Testis (tissue), 2 donors: ENCODE data around the gene MYOZ1.

ENCODE experiments used
- POLR2A ChIP-seq: fragments of 450-650 bp; IDR thresholded peaks from one replicate; pipeline ENCODE4 v1.6.1; 2017; ENCODE audit warnings: antibody characterized with exemption, mild to moderate bottlenecking, moderate library complexity
- TF ChIP-seq, protein P1 (sequence below), 3 experiments: fragments of 450-650 bp in 2 of 3; fragments of 200-600 bp in 1 of 3; sonication (generic) in 1 of 3; IDR thresholded peaks; one replicate each; pipeline ENCODE4 v1.5.1; 2016 to 2019; ENCODE audit warnings: antibody characterized with exemption in 3 of 3, mild to moderate bottlenecking in 2 of 3, moderate library complexity in 1 of 3

DNA sequence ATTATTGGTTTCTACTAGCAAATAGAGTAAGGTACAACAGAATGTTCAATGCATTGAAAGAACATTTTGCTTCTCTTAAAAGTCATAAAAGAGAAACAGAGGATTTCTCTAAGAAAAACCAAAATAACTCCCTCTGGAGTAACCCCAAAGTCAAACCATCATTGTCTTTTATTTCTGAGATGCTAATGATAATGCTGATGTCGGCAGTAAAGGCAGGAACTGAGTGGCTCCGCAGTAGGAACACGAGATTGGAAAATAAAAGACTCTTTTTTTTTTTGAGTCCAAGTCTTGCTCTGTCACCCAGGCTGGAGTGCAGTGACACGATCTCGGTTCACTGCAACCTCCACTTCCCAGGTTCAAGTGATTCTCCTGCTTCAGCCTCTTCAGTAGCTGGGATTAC, 47.5 kb downstream of the MYOZ1 start:
- TF ChIP-seq, protein P1, sequence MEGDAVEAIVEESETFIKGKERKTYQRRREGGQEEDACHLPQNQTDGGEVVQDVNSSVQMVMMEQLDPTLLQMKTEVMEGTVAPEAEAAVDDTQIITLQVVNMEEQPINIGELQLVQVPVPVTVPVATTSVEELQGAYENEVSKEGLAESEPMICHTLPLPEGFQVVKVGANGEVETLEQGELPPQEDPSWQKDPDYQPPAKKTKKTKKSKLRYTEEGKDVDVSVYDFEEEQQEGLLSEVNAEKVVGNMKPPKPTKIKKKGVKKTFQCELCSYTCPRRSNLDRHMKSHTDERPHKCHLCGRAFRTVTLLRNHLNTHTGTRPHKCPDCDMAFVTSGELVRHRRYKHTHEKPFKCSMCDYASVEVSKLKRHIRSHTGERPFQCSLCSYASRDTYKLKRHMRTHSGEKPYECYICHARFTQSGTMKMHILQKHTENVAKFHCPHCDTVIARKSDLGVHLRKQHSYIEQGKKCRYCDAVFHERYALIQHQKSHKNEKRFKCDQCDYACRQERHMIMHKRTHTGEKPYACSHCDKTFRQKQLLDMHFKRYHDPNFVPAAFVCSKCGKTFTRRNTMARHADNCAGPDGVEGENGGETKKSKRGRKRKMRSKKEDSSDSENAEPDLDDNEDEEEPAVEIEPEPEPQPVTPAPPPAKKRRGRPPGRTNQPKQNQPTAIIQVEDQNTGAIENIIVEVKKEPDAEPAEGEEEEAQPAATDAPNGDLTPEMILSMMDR (IDR thresholded peaks at IDR 0.05): no peak
- TF ChIP-seq POLR2A: no peak
